Measurements from ENCODE around the gene ZDHHC13.

Gene ZDHHC13

DNA sequence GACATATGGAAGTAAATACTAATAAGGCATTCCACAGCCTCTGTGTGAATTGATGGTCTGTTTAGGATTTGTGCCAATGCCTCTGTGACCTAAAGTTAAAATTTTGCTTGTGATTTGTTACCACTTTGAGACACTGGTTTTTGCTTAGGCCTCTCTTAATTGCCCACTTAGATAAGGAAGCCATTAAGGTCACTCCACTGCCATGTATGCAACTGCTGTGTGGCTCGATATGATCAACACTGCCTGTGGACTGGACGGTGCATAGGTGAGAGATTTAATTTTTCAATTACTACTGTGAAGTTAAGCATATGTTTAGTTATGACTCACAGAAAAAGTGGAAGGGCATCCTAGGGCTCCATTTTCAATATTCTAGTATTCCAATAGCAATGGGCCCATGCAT is 47.9 kb downstream of the ZDHHC13 start:
- H3K4me1 Mint-ChIP-seq, result no peaks in the 10 kb centered on the region
- ATAC-seq (replicated peaks) (no peak), DNase-seq (no peak)
- no peaks in the 10 kb centered on the region for H3K9me3 Mint-ChIP-seq
- no peaks in the 10 kb centered on the region for H3K27me3 Mint-ChIP-seq
- H3K36me3 Mint-ChIP-seq, result peaks cover 43 to 70% of the 10 kb centered on the region in 2 donors
- no peak overlapping the region for H3K27ac Mint-ChIP-seq
- H3K4me3 Mint-ChIP-seq, result no peak overlapping the region

DNA sequence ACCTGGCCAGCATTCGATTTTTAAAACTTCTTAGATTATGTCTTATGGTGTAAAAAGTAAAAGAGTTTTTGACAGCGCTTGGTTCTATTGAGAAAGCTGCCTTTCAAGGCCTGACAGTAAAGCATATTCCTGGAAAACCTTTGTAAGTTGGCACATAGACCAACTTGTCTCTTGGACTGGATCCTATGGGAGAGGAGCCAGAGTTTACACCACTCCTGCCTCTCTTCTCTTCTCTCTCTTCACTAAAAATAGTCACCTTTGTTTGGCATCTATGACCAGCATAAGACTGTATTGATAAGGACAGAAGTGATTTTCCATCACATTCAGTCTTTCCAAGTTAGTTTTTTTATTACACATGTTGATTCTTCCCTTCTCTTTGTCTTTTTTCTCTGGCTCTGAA is 51.1 kb downstream of the ZDHHC13 start:
- DNase-seq (no peak), ATAC-seq (replicated peaks) (no peak)
- Mint-ChIP-seq H3K4me1 (no peaks in the 10 kb centered on the region), H3K9me3 (no peaks in the 10 kb centered on the region), H3K27me3 (no peaks in the 10 kb centered on the region), H3K27ac (no peak overlapping the region), H3K36me3 (peaks cover 50 to 69% of the 10 kb centered on the region in 2 donors), H3K4me3 (no peak overlapping the region)

DNA sequence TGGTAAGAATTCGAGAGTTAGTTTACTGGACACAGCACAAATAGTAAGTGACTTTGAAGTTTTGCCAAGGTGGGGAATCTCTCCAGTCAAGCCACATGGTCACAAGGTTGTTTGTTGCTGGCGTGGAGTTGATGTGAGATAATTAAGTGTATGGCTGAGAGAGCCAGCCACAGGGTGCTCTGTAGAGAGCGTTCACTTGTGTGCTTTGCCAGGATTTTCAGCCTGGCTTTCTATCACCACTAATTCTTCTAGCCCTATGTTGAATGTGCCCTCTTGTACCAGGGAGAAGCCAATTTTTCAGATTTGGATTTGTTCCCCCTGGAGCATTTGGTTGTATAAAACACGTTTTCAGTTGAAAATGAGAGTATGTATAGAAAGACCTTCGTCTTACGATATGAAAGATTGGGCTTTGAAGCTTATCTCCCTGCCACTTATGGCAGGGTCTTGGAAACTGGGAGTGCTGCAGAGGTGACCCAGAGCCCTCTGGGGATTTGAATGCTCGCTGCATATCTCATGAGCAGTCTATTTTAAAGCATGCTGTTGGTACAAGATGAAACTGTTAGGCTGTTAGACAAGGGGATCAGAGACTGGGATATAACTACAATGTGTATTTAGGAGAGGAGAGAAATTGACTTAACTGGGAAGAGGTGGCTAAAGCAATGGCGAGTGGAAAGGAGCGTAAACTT is 56.2 kb downstream of the ZDHHC13 start:
- ATAC-seq (replicated peaks) (no peak), DNase-seq (no peak)
- peaks cover 44 to 67% of the 10 kb centered on the region in 2 donors for H3K36me3 Mint-ChIP-seq
- H3K9me3 Mint-ChIP-seq, result peaks cover 0 to 6% of the 10 kb centered on the region in 2 donors
- H3K27ac Mint-ChIP-seq, result peak overlapping the region; percentile 9
- H3K27me3 Mint-ChIP-seq, result no peaks in the 10 kb centered on the region
- peaks cover 17 to 19% of the 10 kb centered on the region in 2 donors for H3K4me1 Mint-ChIP-seq
- H3K4me3 Mint-ChIP-seq, result no peak overlapping the region

DNA sequence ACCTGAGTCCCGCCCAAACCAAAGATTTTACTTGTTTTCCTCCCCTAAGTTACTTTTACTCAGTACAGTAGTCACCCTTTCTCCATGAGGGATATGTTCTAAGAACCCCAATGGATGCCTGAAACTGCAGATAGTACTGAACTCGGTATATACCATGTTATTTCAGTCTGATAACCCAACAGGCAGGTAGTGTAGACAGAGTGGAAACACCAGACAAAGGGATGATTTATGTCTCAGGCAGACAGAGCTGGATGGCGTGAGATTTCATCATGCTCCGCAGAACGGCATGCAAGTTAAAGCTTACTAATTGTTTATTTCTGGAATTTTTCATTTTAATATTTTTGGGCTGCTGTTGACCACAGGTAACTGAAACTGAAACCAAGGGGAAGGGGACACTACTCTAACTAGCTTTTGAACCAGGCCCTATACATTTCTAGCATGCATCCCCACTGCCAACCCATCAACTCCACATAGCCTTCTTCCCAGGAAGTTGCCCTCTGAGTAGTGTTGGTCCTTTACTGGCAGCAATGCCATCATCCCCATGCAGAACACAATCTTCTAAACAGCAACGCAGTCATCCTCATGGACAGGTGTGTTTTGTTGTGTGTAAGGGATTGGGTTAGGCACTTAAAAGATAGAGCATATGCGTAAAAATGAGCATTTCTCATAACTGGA is 57.1 kb downstream of the ZDHHC13 start:
- no peak for DNase-seq
- Mint-ChIP-seq H3K27me3 (no peaks in the 10 kb centered on the region), H3K9me3 (peaks cover 0 to 6% of the 10 kb centered on the region in 2 donors), H3K36me3 (peaks cover 43 to 66% of the 10 kb centered on the region in 2 donors), H3K4me3 (peak overlapping the region in 1 of 2 donors; percentile 29), H3K4me1 (peaks cover 17 to 19% of the 10 kb centered on the region in 2 donors), H3K27ac (peak overlapping the region; percentile 94)
- no peak for ATAC-seq (replicated peaks)

DNA sequence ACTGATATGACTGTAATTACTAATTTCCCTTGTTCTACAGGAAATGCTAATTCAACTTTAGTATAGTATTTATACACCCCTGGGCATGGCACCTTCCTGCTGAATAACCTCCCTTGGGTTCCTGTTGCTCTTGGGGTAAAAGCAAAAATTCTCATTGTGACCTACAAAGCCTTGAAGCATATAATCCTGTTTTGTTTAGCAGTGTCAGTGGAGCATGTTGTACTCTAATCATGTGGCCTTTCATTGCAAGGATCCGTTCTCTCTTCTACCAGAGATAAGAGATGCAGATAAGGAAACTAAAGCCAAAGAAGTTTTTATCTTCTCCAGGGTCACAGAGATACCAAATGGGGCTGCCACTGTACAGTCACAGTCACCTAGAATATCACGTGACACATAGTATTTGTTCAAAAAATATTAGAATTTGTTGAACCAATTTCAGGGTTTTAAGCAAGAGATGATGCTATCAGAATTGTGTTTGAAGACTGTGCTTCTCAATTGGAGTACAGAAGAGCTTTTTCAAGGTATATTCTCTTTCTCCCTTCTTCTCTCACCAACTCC is 59.7 kb downstream of the ZDHHC13 start:
- H3K4me3 Mint-ChIP-seq, result no peak overlapping the region
- H3K27ac Mint-ChIP-seq, result peak overlapping the region; percentile 33
- H3K27me3 Mint-ChIP-seq, result no peaks in the 10 kb centered on the region
- H3K36me3 Mint-ChIP-seq, result peaks cover 33 to 52% of the 10 kb centered on the region in 2 donors
- ATAC-seq (replicated peaks) (peak; percentile 61 to 65), DNase-seq (no peak)
- peaks cover 0 to 6% of the 10 kb centered on the region in 2 donors for H3K9me3 Mint-ChIP-seq
- H3K4me1 Mint-ChIP-seq, result peaks cover 17 to 21% of the 10 kb centered on the region in 2 donors

DNA sequence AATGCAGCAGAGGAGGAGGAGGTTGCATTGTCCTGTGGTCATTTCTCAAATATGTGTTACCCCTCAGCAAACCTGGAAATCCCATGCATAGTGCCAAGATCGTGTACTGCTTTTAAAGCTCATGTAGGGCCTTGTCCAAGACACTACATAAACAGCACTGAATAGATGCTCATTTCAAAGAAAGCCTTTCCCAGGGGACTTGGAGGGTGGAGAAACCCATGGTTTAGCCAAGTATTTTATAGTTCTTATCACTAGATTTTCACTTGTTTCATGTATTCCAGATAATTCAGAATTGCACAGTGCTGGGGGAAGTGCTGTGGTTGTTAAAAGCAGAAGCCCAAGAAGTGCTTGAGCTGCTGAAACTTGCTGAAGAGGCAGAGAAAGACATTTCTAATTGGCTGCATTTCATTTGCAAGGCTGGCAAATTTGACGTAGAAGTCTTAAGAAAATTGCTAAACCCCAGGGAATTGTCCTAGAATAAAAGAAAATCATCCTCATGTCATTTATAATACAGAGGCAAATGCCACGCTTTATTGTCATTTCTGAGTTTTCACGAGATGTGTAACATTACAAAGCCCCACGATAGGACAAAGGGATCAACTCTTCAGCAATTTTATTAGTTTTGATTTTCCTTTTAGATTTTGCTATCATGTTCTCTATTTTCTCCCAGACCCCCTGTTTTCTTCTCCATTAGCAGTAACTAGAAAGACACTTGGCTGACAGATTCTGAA is 64.7 kb downstream of the ZDHHC13 start:
- Mint-ChIP-seq H3K9me3 (no peaks in the 10 kb centered on the region), H3K4me3 (no peak overlapping the region), H3K27me3 (no peaks in the 10 kb centered on the region), H3K27ac (no peak overlapping the region), H3K4me1 (peaks cover 0 to 4% of the 10 kb centered on the region in 2 donors), H3K36me3 (peaks cover 6 to 25% of the 10 kb centered on the region in 2 donors)
- DNase-seq (no peak), ATAC-seq (replicated peaks) (no peak)

DNA sequence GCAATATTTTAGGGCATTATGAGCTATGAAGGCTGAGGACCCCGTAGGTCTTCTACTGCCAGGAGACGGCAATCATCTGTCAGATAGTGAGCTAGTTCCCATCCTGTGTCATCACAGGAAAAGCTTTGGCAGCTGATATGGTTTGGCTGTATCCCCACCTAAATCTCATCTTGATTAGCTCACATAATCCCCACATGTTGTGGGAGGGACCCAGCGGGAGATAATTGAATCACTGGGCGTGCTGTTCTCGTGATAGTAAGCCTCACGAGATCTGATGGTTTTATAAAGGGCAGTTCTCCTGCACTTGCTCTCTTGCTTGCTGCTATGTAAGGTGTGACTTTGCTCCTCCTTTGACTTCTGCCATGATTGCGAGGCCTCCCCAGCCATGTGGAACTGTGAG is 66.7 kb downstream of the ZDHHC13 start:
- Mint-ChIP-seq H3K27ac (no peak overlapping the region), H3K27me3 (no peaks in the 10 kb centered on the region), H3K9me3 (no peaks in the 10 kb centered on the region), H3K4me3 (no peak overlapping the region), H3K36me3 (peaks cover under 1 to 12% of the 10 kb centered on the region in 2 donors), H3K4me1 (peaks cover 0 to 2% of the 10 kb centered on the region in 2 donors)
- no peak for DNase-seq
- no peak for ATAC-seq (replicated peaks)

DNA sequence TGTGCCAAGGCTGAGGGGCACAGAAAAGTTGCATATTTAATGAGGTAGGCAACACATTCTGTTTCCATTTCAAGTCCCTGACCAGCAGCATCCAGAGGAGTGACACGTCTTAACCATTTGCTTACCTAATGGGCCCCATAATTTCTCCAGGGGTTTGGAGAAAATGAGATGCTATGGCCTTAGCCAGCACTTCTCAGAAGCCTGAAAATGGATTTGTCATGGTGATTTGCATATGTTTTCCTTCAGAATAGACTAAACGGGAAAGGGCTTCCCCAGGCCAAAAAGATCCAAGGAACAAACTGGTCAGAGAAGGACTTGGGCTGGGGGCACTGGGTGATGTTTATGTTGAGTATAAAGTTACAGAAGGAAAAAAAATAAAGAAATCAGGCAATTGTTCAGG is 68.1 kb downstream of the ZDHHC13 start:
- no peaks in the 10 kb centered on the region for H3K27me3 Mint-ChIP-seq
- H3K4me3 Mint-ChIP-seq, result no peak overlapping the region
- ATAC-seq (replicated peaks) (no peak), DNase-seq (no peak)
- H3K36me3 Mint-ChIP-seq, result peaks cover 0 to 10% of the 10 kb centered on the region in 2 donors
- peak overlapping the region; percentile 14 for H3K27ac Mint-ChIP-seq
- no peaks in the 10 kb centered on the region for H3K9me3 Mint-ChIP-seq
- peaks cover 0 to 2% of the 10 kb centered on the region in 2 donors for H3K4me1 Mint-ChIP-seq

DNA sequence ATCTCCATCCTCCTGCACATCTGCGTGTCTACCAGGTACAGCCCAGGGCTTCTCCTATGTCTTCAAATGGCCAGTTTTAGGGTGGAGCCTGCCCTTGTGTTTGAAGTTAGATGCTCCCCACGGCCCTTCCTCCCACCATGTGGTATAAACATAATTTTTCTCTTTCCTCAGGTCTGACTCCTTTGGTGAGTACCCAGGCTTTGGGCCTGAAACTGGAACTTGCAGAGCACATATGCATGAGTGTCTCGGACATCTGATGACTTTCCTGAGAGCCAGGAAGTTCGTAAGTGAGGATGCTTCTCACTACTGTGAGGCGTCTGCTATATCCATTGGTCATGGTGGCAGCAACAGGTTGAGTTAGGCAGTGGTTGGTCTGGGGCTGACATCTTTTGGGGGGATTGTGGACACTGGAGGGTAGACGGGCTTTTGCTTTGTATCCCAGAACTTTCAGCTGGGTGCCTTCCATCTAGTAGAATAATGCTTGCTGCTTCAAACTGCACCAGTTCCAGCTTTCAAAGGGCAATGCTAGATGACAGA is 68.6 kb downstream of the ZDHHC13 start:
- H3K36me3 Mint-ChIP-seq, result peaks cover 0 to 9% of the 10 kb centered on the region in 2 donors
- no peaks in the 10 kb centered on the region for H3K27me3 Mint-ChIP-seq
- peaks cover 0 to 2% of the 10 kb centered on the region in 2 donors for H3K4me1 Mint-ChIP-seq
- H3K27ac Mint-ChIP-seq, result no peak overlapping the region
- no peak for ATAC-seq (replicated peaks)
- no peaks in the 10 kb centered on the region for H3K9me3 Mint-ChIP-seq
- no peak overlapping the region for H3K4me3 Mint-ChIP-seq
- no peak for DNase-seq

DNA sequence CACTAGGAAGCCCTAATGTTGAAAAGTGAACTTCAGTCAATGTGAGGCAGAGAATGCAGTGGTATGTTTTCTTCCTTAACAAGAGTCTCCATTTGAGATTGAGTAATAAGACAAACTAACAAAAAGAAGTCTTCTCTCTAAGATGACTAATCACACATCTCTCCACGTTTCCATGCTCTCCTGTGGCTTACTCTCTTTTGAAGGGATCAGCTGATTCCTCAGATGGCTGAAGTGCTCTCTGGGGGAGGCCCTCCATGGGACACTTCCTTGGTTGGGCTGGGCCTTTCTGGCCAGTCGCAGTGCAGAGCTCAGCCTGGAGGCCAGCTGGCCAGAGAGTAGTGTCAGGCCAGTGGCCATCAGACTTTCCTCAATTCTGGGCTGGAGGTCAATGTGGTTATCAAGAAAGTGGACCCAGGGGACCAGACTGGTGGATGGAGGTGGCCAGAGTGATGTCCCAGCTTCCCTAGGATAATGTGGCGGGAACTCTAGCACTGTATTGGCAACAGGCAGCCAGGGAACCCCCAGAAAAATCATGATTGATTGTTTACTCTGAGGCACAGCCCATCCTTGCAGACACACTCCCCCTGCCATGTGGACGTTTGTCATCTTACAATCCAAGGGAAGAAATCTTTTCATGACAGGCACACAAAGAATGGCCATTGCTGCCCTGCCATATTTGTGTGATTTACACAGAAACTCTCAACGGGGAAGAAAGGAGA is 70.3 kb downstream of the ZDHHC13 start:
- H3K4me1 Mint-ChIP-seq, result no peaks in the 10 kb centered on the region
- no peaks in the 10 kb centered on the region for H3K27me3 Mint-ChIP-seq
- peaks cover 0 to 9% of the 10 kb centered on the region in 2 donors for H3K36me3 Mint-ChIP-seq
- no peak overlapping the region for H3K4me3 Mint-ChIP-seq
- ATAC-seq (replicated peaks) (no peak), DNase-seq (no peak)
- H3K27ac Mint-ChIP-seq, result no peak overlapping the region
- no peaks in the 10 kb centered on the region for H3K9me3 Mint-ChIP-seq

DNA sequence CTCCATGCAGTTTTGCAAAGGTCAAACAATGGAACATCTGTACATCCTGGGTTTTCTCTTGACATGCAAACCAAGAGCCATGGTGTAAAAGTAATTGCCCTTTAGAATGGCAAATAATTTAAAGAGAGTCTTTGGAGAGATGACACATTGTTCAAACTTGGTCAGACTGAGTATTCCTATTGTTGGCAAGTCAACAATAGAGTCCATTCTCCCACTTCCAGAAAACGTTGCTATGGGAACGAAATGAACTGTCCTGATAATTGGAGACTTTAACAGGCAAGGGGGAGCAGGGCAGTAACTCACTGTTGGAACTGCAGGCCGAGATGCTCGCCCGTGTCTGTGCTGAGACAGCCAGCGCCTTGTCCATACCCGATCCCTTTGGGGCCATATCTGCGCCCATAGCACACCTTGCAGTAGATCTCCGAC is 70.9 kb downstream of the ZDHHC13 start:
- Mint-ChIP-seq H3K27ac (no peak overlapping the region), H3K27me3 (no peaks in the 10 kb centered on the region), H3K4me1 (no peaks in the 10 kb centered on the region), H3K9me3 (no peaks in the 10 kb centered on the region), H3K4me3 (no peak overlapping the region), H3K36me3 (peaks cover 0 to 9% of the 10 kb centered on the region in 2 donors)
- ATAC-seq (replicated peaks) (no peak), DNase-seq (no peak)

DNA sequence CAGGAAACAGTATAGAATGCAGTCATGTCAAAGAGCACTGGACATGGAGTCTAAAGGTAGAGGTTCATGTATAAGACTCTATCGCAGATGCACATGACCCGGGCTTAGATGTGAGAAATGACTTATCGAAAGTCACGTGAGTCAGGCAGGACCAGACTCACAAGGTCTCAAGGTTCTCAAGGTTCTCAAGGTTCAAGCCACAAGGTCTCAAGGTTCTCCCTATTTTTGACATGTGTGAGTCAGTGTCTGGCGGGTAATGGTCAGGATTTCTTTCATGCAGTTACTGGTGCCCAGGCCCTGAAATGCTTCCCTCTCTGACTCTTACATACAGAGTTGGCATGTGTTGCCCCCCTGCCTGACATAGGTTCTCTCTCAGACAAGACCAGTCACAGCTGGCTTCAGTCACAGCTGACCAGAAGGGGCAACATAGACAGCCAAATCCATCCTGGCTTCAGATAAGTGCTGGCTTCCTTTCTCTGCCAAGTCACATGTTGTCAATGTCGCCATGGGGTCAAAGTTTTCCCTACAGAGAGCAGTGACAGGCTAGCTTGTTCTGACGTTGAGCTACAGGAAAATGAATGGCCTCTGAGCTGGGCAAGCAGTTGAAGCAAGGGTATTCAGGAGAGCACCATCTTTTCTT is 74.7 kb downstream of the ZDHHC13 start:
- Mint-ChIP-seq H3K4me1 (no peaks in the 10 kb centered on the region), H3K9me3 (no peaks in the 10 kb centered on the region), H3K4me3 (no peak overlapping the region), H3K36me3 (no peaks in the 10 kb centered on the region), H3K27ac (no peak overlapping the region), H3K27me3 (no peaks in the 10 kb centered on the region)
- ATAC-seq (replicated peaks) (no peak), DNase-seq (no peak)

DNA sequence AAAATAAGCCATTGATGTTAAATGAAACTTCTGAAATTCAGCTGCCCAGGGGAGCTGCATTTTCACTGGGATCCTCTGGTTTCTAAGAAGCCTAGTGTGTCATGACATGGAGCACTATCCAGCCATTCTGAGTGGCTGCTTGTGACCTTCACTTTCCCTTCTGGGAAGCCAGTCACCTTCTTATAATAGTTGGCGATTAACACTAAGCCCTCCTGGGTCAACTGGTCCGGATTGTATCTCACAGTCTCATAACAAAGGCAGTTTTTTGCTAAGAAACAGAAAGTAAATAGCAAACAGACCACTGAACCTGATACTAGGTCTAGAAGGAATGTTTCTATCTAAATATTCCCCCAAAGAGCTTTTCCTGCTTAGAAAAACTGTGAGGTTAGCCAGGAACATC is 76.9 kb downstream of the ZDHHC13 start:
- no peaks in the 10 kb centered on the region for H3K9me3 Mint-ChIP-seq
- H3K27me3 Mint-ChIP-seq, result no peaks in the 10 kb centered on the region
- no peaks in the 10 kb centered on the region for H3K36me3 Mint-ChIP-seq
- H3K27ac Mint-ChIP-seq, result no peak overlapping the region
- DNase-seq, result no peak
- H3K4me1 Mint-ChIP-seq, result no peaks in the 10 kb centered on the region
- no peak for ATAC-seq (replicated peaks)
- no peak overlapping the region for H3K4me3 Mint-ChIP-seq

Measured in stimulated activated naive B cell treated with anti-CD40 and anti-IgM and Interleukin-4, amounts not matched to agents 10 μg/mL and 1 μg/mL and 100 μg/mL, for 72 hours (primary cell).